Thymus (tissue), 11 donors: Measurements from ENCODE around the gene SHCBP1L. TPM values are rescaled to one million over a fixed set of nuclear protein-coding genes. Genes with fewer than 3 reads are reported as not detected.

Experiments used
- DNase-seq, 9 donors: peaks; one replicate each; pipeline ENCODE4 v3.0.0-alpha.2; 2013; ENCODE audit warnings: low spot score in 9 of 9, low read depth in 6 of 9, missing footprints in 1 of 9
- H3K27ac ChIP-seq, 2 donors: one replicate each; pipeline ENCODE4 v1.5.1; 2013; ENCODE audit warnings: control low read depth in 1 of 2, low read depth in 1 of 2, low read length in 1 of 2, mild to moderate bottlenecking in 1 of 2, moderate library complexity in 1 of 2
- H3K27me3 ChIP-seq, 2 donors: one replicate each; pipeline ENCODE4 v1.5.1; 2013; ENCODE audit warnings: low read length in 1 of 2; ENCODE audit not compliant: control insufficient read depth in 2 of 2, insufficient read depth in 1 of 2
- H3K36me3 ChIP-seq, 2 donors: one replicate each; pipeline ENCODE4 v1.5.1; 2013; ENCODE audit warnings: low read length in 1 of 2, mild to moderate bottlenecking in 1 of 2, moderate library complexity in 1 of 2; ENCODE audit not compliant: control insufficient read depth in 2 of 2, insufficient read depth in 2 of 2
- H3K4me1 ChIP-seq, 2 donors: one replicate each; pipeline ENCODE4 v1.5.1; 2013; ENCODE audit warnings: low read length in 2 of 2; ENCODE audit not compliant: control insufficient read depth in 2 of 2, insufficient read depth in 2 of 2
- H3K4me3 ChIP-seq, 2 donors: one replicate each; pipeline ENCODE4 v1.5.1; 2013; ENCODE audit warnings: low read length in 2 of 2, control low read depth in 1 of 2, mild to moderate bottlenecking in 1 of 2
- H3K9me3 ChIP-seq, 2 donors: one replicate each; pipeline ENCODE4 v1.5.1; 2013; ENCODE audit warnings: low read length in 1 of 2, mild to moderate bottlenecking in 1 of 2; ENCODE audit not compliant: control insufficient read depth in 2 of 2, insufficient read depth in 1 of 2
- WGBS: extraction: QIAGEN DNeasy Blood & Tissue Kit; methylation state at CpG from one replicate; pipeline ENCODE4 v1.1.7; 2013; 5-methylcytosine and 5-hydroxymethylcytosine counted together
- polyA plus RNA-seq: library from polyadenylated mRNA; stranded (reverse); fragments of 200-250 nt; gene quantifications from one replicate; pipeline ENCODE4 v1.2.3, GENCODE V29; 2013
- total RNA-seq: library from RNA; stranded (reverse); fragments of 120-200 nt; gene quantifications from one replicate; pipeline ENCODE4 v1.2.4, GENCODE V29; 2013
- donor health status: healthy.

The SHCBP1L gene
- total and polyA plus RNA-seq, 2 donors, result not detected

GRCh38 chr1:182888736-182889531, 64.0 kb downstream of the SHCBP1L start:
- DNase-seq, result no peak
- H3K9me3 ChIP-seq, result no peaks in the 10 kb centered on the region
- peaks cover 0 to 5% of the 10 kb centered on the region in 2 donors for H3K4me1 ChIP-seq
- WGBS, result 89% methylated on average over 7 of the region's 7 CpGs
- peaks cover 23 to 54% of the 10 kb centered on the region in 2 donors for H3K36me3 ChIP-seq
- H3K27me3 ChIP-seq, result no peaks in the 10 kb centered on the region
- no peak overlapping the region for H3K4me3 ChIP-seq
- H3K27ac ChIP-seq, result no peak overlapping the region

DNA sequence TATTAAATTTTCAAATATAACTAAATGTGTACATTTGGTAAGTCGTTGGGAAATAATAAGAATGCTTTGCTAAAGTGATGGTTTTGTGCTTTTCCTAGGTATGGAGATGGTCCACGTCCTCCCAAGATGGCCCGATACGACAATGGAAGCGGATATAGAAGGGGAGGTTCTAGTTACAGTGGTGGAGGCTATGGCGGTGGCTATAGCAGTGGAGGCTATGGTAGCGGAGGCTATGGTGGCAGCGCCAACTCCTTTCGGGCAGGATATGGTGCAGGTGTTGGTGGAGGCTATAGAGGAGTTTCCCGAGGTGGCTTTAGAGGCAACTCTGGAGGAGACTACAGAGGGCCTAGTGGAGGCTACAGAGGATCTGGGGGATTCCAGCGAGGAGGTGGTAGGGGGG, 66.0 kb downstream of the SHCBP1L start:
- H3K36me3 ChIP-seq, result peaks cover 33 to 71% of the 10 kb centered on the region in 2 donors
- WGBS, result 98% methylated on average over 11 of the region's 11 CpGs

DNA sequence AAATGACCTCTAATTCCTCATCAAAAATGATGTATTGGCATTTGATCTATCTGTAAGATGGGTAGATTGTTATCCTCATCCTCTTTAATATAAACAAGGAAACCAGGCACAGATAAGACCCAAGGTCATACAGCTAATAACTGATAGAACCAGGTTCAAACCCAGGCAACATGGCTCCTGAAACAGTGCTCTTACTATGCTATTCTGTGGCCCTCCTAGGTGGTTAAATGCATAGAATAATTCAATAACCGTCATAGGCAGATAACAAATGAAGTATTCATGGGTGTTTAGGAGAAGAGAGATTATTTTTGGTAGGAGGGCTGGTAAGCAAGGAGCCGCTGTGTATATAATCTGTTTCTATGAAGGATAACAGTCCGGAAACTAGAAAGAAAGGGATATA, 67.4 kb downstream of the SHCBP1L start:
- Histone ChIP-seq H3K27me3 (no peaks in the 10 kb centered on the region), H3K4me3 (no peak overlapping the region), H3K27ac (no peak overlapping the region), H3K36me3 (peaks cover 40 to 84% of the 10 kb centered on the region in 2 donors), H3K4me1 (peaks cover 0 to 5% of the 10 kb centered on the region in 2 donors), H3K9me3 (no peaks in the 10 kb centered on the region)
- DNase-seq, result no peak
- WGBS, result 99% methylated on average over 3 of the region's 3 CpGs

More for the DNA sequence above, 66.0 kb downstream of the SHCBP1L start:
- no peak overlapping the region for H3K4me3 ChIP-seq
- no peak overlapping the region for H3K27ac ChIP-seq
- H3K4me1 ChIP-seq, result peaks cover 0 to 5% of the 10 kb centered on the region in 2 donors
- H3K27me3 ChIP-seq, result no peaks in the 10 kb centered on the region
- H3K9me3 ChIP-seq, result no peaks in the 10 kb centered on the region
- DNase-seq, result no peak

DNA sequence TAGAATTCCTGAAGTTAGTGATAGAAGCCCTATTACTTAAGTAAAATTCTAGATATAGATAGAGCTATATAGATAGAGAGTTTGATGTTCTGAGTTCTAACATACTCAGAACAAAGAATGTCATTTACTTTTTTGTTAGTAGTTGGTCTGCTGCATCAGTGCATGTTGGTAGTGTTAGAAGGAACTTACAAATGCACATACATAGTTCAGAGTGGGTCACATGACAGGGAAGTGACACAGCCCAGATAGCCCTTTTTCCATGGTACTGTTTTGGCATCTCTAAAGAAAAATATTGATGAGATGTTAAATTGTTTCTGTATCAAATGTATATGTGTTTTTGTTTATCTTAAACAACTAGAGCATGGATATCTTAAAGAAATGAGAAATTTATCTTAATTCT, 68.1 kb downstream of the SHCBP1L start:
- no peaks in the 10 kb centered on the region for H3K9me3 ChIP-seq
- peaks cover 44 to 91% of the 10 kb centered on the region in 2 donors for H3K36me3 ChIP-seq
- no peak overlapping the region for H3K4me3 ChIP-seq
- peaks cover 0 to 1% of the 10 kb centered on the region in 2 donors for H3K4me1 ChIP-seq
- H3K27ac ChIP-seq, result no peak overlapping the region
- no peaks in the 10 kb centered on the region for H3K27me3 ChIP-seq
- DNase-seq, result no peak

DNA sequence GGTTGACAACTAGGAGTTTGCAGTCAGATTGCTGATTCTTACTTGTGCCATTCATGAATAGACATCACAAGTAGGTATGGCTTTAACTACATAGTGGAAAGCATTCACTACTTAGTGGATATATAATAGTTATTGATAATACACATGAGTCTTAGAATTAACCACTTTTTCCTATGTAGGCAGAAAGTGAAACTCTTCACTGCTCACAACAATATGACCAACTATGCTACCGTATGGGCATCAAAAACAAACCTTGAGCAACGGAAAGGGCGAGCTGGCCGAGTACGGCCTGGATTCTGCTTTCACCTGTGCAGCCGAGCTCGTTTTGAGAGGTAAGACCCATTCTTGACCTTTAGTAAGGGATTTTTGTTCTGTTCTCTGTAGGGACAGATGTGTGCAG, 75.1 kb downstream of the SHCBP1L start:
- H3K4me3 ChIP-seq, result no peak overlapping the region
- no peaks in the 10 kb centered on the region for H3K27me3 ChIP-seq
- no peaks in the 10 kb centered on the region for H3K4me1 ChIP-seq
- H3K9me3 ChIP-seq, result no peaks in the 10 kb centered on the region
- no peak overlapping the region for H3K27ac ChIP-seq
- 99% methylated on average over 7 of the region's 7 CpGs for WGBS
- H3K36me3 ChIP-seq, result peaks cover 49 to 97% of the 10 kb centered on the region in 2 donors
- no peak for DNase-seq

DNA sequence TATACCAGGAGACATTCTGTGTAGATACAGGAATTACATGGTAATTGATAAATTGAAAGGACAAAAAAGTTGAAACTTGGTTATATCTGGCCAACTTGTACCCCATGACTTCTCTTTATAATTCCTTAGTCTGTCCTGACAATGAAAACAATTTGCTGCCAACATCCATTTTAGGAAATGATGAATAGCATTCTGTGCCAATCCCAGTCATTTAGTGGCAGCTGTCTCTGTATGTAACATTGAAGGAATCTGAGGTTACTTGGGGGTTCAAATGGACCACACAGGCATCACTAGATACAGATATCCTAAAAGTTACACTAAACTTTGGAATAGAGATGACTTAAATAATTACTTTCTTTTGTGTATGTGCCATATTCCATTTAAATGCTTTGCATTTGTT, 75.6 kb downstream of the SHCBP1L start:
- Histone ChIP-seq H3K9me3 (no peaks in the 10 kb centered on the region), H3K36me3 (peaks cover 50 to 96% of the 10 kb centered on the region in 2 donors), H3K27ac (no peak overlapping the region), H3K4me3 (no peak overlapping the region), H3K27me3 (no peaks in the 10 kb centered on the region), H3K4me1 (no peaks in the 10 kb centered on the region)
- no peak for DNase-seq

GRCh38 chr1:182875889-182876288, 77.1 kb downstream of the SHCBP1L start:
- no peak overlapping the region for H3K4me3 ChIP-seq
- peaks cover 45 to 94% of the 10 kb centered on the region in 2 donors for H3K36me3 ChIP-seq
- no peak for DNase-seq
- no peaks in the 10 kb centered on the region for H3K9me3 ChIP-seq
- WGBS, result 91% methylated on average over 2 of the region's 2 CpGs
- H3K4me1 ChIP-seq, result no peaks in the 10 kb centered on the region
- H3K27ac ChIP-seq, result no peak overlapping the region
- no peaks in the 10 kb centered on the region for H3K27me3 ChIP-seq

DNA sequence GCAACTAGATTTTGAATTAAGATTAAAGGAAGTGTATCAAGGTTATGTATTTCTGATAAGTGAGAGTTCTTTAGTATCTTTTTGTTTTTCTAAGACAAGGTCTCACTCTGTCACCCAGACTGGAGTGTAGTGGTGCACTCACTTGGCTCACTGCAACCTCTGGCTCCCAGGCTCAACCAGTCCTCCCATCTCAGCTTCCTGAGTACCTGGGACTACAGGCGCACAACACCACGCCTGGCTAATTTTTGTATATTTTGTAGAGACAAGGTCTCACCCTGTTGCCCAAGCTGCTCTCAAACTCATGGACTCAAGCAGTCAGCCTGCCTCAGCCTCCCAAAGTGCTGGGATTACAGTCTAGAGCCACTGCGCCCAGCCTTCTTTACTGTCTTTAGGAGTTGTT, 80.1 kb downstream of the SHCBP1L start:
- WGBS, result 99% methylated on average over 3 of the region's 3 CpGs
- no peak for DNase-seq
- Histone ChIP-seq H3K27me3 (no peaks in the 10 kb centered on the region), H3K9me3 (no peaks in the 10 kb centered on the region), H3K27ac (no peak overlapping the region), H3K4me3 (no peak overlapping the region), H3K4me1 (no peaks in the 10 kb centered on the region), H3K36me3 (peaks cover 37 to 89% of the 10 kb centered on the region in 2 donors)

- H3K27ac ChIP-seq, result no peak overlapping the region
- DNase-seq, result no peak
Measured at GRCh38 chr1:182869241-182869666, 83.7 kb downstream of the SHCBP1L start.

More at GRCh38 chr1:182869241-182869666, 83.7 kb downstream of the SHCBP1L start:
- 98% methylated on average over 12 of the region's 12 CpGs for WGBS
- Histone ChIP-seq H3K27me3 (no peaks in the 10 kb centered on the region), H3K9me3 (no peaks in the 10 kb centered on the region), H3K36me3 (peaks cover 29 to 86% of the 10 kb centered on the region in 2 donors), H3K4me3 (no peak overlapping the region), H3K4me1 (no peaks in the 10 kb centered on the region)
